ENCODE data around the gene CALN1. TPM values are rescaled to one million over a fixed set of nuclear protein-coding genes. Genes with fewer than 3 reads are reported as not detected.

The CALN1 gene
- total and polyA plus RNA-seq, 7 donors, result under 0.01 TPM; not detected in 5

DNA sequence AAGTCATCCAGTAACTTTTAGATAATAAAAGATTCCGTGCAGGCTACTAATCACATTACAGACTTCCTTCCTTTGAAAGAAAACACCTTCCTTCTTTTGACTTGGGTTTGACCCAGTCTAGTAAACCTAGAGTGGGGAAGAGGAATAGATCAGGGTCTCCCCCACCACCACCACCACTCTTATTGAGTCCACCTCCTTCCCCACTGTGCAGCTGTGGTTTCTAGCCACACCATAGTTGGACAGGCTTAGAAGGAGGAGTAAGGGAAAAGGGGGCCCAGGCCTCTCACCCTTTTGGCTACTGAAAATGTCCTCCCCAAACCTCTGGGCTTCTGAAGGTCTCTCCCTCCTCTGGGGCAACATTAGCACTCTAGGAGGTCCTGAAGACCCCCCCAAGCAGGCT is 372.7 kb downstream of the CALN1 start:
- H3K27me3 ChIP-seq, result no peaks in the 10 kb centered on the region
- no peak for TF ChIP-seq EP300 (IDR thresholded peaks at IDR 0.05)
- H3K4me3 ChIP-seq, result no peak overlapping the region
- H3K4me1 ChIP-seq, result no peaks in the 10 kb centered on the region
- intact Hi-C loops (cut with DNase I), result no loop called here
- WGBS, 2 donors, result 60 to 76% methylated on average over 1 of the region's 1 CpG
- peaks cover 0 to 7% (median 0%) of the 10 kb centered on the region in 4 donors for H3K9me3 ChIP-seq
- H3K36me3 ChIP-seq, result no peaks in the 10 kb centered on the region
- no peak for DNase-seq
- H3K27ac ChIP-seq, result no peak overlapping the region

DNA sequence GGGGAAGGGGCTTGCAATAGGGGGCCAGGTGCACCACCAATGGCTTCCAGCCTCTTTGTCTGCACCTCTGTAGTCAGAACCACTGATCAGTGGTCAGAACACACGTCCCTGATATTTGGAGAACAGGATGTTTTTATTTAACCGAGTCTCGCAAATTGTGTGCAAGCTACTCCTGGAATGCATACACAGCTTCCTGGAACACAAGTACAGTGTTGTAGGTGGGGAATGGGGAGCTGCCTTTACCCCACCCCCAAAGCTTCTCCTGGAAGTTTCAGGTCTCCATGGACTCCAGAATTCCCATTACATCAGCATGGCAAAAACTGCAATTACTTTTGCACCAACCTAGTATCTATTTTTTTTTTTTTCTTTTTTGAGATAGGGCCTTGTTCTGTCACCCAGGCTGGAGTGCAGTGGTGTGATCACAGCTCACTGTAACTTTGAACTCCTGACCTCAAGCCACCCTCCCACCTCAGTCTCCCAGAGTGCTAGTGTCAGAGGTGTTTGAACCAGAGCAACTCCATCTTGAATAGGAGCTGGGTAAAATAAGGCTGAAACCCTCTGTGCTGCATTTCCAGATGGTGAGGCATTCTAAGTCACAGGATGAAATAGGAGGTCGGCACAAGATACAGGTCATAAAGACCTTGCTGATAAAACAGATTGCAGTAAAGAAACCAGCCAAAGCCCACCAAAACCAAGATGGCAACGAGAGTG is 374.0 kb downstream of the CALN1 start:
- H3K9me3 ChIP-seq, result peaks cover 0 to 7% (median 0%) of the 10 kb centered on the region in 4 donors
- no peak overlapping the region for H3K27ac ChIP-seq
- 64 to 71% methylated on average over 5 of the region's 5 CpGs for WGBS, 2 donors
- no peaks in the 10 kb centered on the region for H3K4me1 ChIP-seq
- TF ChIP-seq POLR2AphosphoS5 (IDR thresholded peaks at IDR 0.05) (no peak), POLR2A (IDR thresholded peaks at IDR 0.05) (no peak), EP300 (IDR thresholded peaks at IDR 0.05) (no peak)
- TF ChIP-seq, protein P1, sequence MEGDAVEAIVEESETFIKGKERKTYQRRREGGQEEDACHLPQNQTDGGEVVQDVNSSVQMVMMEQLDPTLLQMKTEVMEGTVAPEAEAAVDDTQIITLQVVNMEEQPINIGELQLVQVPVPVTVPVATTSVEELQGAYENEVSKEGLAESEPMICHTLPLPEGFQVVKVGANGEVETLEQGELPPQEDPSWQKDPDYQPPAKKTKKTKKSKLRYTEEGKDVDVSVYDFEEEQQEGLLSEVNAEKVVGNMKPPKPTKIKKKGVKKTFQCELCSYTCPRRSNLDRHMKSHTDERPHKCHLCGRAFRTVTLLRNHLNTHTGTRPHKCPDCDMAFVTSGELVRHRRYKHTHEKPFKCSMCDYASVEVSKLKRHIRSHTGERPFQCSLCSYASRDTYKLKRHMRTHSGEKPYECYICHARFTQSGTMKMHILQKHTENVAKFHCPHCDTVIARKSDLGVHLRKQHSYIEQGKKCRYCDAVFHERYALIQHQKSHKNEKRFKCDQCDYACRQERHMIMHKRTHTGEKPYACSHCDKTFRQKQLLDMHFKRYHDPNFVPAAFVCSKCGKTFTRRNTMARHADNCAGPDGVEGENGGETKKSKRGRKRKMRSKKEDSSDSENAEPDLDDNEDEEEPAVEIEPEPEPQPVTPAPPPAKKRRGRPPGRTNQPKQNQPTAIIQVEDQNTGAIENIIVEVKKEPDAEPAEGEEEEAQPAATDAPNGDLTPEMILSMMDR (IDR thresholded peaks at IDR 0.05), result no peak
- DNase-seq, result no peak
- intact Hi-C loops (cut with DNase I), result no loop called here
- H3K36me3 ChIP-seq, result no peaks in the 10 kb centered on the region
- H3K4me3 ChIP-seq, result no peak overlapping the region
- H3K27me3 ChIP-seq, result no peaks in the 10 kb centered on the region

DNA sequence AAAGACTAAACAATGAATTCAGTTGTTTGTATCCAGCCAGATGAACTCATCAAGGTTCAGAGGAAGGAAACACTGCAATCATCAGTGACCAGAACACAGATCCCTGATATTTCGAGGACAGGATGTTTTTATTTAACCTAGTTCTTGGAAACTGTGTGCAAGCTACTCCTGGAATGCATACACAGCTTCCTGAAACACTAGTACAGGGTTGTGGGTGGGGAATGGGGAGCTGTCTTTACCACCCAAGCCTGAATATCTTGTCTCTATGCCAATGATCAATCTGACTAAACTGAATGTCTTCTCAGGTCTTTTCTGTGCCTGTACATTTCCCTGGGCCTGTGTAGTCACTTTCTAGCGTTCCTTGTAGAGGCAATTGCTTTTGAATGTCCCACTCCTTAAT is 374.6 kb downstream of the CALN1 start:
- H3K4me1 ChIP-seq, result no peaks in the 10 kb centered on the region
- H3K36me3 ChIP-seq, result no peaks in the 10 kb centered on the region
- H3K9me3 ChIP-seq, result peaks cover 0 to 7% (median 0%) of the 10 kb centered on the region in 4 donors
- intact Hi-C loops (cut with DNase I), result no loop called here
- no peaks in the 10 kb centered on the region for H3K27me3 ChIP-seq
- WGBS, 2 donors, result 49 to 71% methylated on average over 2 of the region's 2 CpGs
- no peak overlapping the region for H3K4me3 ChIP-seq
- TF ChIP-seq, protein P1 (IDR thresholded peaks at IDR 0.05), result no peak
- no peak for TF ChIP-seq POLR2A (IDR thresholded peaks at IDR 0.05)
- TF ChIP-seq POLR2AphosphoS5 (IDR thresholded peaks at IDR 0.05), result no peak
- TF ChIP-seq EP300 (IDR thresholded peaks at IDR 0.05), result no peak
- DNase-seq, result no peak
- no peak overlapping the region for H3K27ac ChIP-seq

DNA sequence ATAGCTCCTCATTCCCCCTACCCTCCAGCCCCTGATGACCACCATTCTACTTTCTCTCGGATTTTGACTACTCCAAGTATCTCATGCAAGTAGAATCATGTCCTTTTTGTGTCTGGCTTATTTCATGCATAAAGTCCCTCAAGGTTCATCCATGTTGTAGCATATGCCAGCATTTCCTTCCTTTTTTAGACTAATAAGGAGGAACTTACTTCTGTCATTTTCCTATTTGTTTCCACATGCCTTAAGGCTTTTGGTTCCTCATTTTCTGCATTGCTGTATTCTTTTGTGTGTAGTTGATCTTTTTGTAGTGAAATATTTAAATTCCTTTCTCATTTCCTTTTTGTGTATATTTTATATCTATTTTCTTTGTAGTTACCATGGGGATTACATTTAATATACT is 376.9 kb downstream of the CALN1 start:
- no peak overlapping the region for H3K27ac ChIP-seq
- H3K27me3 ChIP-seq, result no peaks in the 10 kb centered on the region
- H3K9me3 ChIP-seq, result peaks cover 0 to 4% (median 0%) of the 10 kb centered on the region in 4 donors
- no peak for DNase-seq
- WGBS, 2 donors, result 71 to 78% methylated on average over 1 of the region's 1 CpG
- no peak overlapping the region for H3K4me3 ChIP-seq
- TF ChIP-seq EP300 (IDR thresholded peaks at IDR 0.05) (no peak), POLR2AphosphoS5 (IDR thresholded peaks at IDR 0.05) (no peak), POLR2A (IDR thresholded peaks at IDR 0.05) (no peak)
- TF ChIP-seq, protein P1 (IDR thresholded peaks at IDR 0.05), result no peak
- intact Hi-C loops (cut with DNase I), result no loop called here
- no peaks in the 10 kb centered on the region for H3K36me3 ChIP-seq
- H3K4me1 ChIP-seq, result no peaks in the 10 kb centered on the region

DNA sequence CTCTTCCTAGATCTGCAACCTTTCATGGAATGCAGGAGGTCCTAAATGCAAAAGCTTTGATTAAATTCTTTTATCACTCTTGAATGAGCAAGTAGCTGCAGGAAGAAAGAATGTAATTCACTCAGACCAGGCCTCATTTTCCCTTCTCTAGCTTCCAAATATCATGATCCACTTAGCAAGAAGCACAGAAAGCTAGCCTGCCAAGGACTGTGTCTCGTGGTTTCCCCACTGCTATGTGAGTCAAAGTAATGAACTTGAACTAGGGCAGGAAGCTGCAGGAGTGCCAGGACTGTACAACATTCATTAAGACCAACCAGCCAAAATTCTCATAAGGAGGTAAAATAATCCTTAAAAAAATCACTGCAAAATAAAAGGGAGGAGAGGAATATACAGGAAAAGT is 379.2 kb downstream of the CALN1 start:
- no peak for DNase-seq
- 18 to 52% methylated on average over 1 of the region's 1 CpG for whole genome bisulfite sequencing, 2 donors

More for the DNA sequence above, 379.2 kb downstream of the CALN1 start:
- Histone ChIP-seq H3K4me1 (no peaks in the 10 kb centered on the region), H3K36me3 (no peaks in the 10 kb centered on the region), H3K4me3 (no peak overlapping the region), H3K27ac (no peak overlapping the region), H3K9me3 (peaks cover 0 to 4% (median 0%) of the 10 kb centered on the region in 4 donors), H3K27me3 (no peaks in the 10 kb centered on the region)
- intact Hi-C loops (cut with DNase I), result no loop called here
- TF ChIP-seq, protein P1 (IDR thresholded peaks at IDR 0.05), result no peak
- TF ChIP-seq EP300 (IDR thresholded peaks at IDR 0.05) (no peak), POLR2A (IDR thresholded peaks at IDR 0.05) (no peak), POLR2AphosphoS5 (IDR thresholded peaks at IDR 0.05) (no peak)
